Measurements from ENCODE around the gene KCNK4.

DNA sequence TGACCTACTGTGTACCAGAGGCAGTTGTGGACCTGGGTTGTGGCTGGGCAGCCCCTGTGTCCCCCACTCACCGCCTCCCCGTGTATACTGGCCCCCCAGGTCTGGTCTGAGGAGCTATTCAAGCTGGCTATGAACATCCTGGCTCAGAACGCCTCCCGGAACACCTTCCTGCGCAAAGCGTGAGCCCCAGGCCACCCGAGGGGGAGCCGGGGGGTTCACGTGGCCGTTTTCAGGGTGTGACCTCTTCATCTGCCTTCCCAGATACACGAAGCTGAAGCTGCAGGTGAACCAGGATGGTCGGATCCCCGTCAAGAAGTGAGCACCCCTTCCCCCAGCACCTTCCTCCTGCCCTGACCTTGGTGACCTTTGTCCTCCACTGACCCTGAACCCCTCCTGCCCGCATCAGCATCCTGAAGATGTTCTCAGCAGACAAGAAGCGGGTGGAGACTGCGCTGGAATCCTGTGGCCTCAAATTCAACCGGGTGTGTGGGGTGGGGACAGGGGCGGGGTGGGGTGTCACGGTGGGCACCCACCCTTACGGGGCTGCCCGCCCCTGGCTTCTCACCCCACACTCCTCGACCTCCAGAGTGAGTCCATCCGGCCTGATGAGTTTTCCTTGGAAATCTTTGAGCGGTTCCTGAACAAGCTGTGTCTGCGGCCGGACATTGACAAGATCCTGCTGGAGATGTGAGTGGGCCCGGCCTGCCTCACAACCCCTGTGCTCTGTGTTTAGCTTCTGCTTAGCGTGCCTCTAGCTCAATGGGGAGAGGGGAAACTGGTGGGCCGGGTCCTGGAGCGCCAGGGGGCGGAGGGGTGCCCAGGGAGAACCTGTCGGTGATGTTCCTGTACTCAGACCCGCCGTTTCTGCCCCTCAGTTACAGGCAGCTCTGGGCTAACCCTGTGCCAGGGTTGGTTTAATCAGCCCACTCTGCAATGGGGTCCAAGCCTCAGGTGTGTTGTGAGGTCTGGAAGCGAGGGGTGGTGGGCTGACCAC, 35.7 kb upstream of the KCNK4 start:
- TF ChIP-seq, protein P1, sequence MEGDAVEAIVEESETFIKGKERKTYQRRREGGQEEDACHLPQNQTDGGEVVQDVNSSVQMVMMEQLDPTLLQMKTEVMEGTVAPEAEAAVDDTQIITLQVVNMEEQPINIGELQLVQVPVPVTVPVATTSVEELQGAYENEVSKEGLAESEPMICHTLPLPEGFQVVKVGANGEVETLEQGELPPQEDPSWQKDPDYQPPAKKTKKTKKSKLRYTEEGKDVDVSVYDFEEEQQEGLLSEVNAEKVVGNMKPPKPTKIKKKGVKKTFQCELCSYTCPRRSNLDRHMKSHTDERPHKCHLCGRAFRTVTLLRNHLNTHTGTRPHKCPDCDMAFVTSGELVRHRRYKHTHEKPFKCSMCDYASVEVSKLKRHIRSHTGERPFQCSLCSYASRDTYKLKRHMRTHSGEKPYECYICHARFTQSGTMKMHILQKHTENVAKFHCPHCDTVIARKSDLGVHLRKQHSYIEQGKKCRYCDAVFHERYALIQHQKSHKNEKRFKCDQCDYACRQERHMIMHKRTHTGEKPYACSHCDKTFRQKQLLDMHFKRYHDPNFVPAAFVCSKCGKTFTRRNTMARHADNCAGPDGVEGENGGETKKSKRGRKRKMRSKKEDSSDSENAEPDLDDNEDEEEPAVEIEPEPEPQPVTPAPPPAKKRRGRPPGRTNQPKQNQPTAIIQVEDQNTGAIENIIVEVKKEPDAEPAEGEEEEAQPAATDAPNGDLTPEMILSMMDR (IDR thresholded peaks at IDR 0.05; ENCODE audit: insufficient read depth, low read length): no peak
- TF ChIP-seq GABPA (IDR thresholded peaks at IDR 0.05; ENCODE audit: low read depth) (no peak), POLR2AphosphoS5 (IDR thresholded peaks at IDR 0.05; ENCODE audit: low read depth) (no peak), SPI1 (IDR thresholded peaks at IDR 0.05; ENCODE audit: borderline replicate concordance, low read depth) (no peak)
- TF ChIP-seq, protein P2, sequence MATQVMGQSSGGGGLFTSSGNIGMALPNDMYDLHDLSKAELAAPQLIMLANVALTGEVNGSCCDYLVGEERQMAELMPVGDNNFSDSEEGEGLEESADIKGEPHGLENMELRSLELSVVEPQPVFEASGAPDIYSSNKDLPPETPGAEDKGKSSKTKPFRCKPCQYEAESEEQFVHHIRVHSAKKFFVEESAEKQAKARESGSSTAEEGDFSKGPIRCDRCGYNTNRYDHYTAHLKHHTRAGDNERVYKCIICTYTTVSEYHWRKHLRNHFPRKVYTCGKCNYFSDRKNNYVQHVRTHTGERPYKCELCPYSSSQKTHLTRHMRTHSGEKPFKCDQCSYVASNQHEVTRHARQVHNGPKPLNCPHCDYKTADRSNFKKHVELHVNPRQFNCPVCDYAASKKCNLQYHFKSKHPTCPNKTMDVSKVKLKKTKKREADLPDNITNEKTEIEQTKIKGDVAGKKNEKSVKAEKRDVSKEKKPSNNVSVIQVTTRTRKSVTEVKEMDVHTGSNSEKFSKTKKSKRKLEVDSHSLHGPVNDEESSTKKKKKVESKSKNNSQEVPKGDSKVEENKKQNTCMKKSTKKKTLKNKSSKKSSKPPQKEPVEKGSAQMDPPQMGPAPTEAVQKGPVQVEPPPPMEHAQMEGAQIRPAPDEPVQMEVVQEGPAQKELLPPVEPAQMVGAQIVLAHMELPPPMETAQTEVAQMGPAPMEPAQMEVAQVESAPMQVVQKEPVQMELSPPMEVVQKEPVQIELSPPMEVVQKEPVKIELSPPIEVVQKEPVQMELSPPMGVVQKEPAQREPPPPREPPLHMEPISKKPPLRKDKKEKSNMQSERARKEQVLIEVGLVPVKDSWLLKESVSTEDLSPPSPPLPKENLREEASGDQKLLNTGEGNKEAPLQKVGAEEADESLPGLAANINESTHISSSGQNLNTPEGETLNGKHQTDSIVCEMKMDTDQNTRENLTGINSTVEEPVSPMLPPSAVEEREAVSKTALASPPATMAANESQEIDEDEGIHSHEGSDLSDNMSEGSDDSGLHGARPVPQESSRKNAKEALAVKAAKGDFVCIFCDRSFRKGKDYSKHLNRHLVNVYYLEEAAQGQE (IDR thresholded peaks at IDR 0.05; ENCODE audit: insufficient replicate concordance, low read depth): no peak

Measured in HL-60 (cell line).